NCI-H2227 (cell line): Measurements from ENCODE around the gene ZFP37.
"Not testable (repeated sequence)": the region's sequence is repeated elsewhere in the genome, so short reads cannot be mapped to it uniquely, and the experiment has no call there.

Source experiments
- DNase-seq: peaks from one replicate; lab custom pipeline; 2025; ENCODE audit not compliant: unreplicated experiment; lab: John Stamatoyannopoulos, UW

The ZFP37 gene

DNA sequence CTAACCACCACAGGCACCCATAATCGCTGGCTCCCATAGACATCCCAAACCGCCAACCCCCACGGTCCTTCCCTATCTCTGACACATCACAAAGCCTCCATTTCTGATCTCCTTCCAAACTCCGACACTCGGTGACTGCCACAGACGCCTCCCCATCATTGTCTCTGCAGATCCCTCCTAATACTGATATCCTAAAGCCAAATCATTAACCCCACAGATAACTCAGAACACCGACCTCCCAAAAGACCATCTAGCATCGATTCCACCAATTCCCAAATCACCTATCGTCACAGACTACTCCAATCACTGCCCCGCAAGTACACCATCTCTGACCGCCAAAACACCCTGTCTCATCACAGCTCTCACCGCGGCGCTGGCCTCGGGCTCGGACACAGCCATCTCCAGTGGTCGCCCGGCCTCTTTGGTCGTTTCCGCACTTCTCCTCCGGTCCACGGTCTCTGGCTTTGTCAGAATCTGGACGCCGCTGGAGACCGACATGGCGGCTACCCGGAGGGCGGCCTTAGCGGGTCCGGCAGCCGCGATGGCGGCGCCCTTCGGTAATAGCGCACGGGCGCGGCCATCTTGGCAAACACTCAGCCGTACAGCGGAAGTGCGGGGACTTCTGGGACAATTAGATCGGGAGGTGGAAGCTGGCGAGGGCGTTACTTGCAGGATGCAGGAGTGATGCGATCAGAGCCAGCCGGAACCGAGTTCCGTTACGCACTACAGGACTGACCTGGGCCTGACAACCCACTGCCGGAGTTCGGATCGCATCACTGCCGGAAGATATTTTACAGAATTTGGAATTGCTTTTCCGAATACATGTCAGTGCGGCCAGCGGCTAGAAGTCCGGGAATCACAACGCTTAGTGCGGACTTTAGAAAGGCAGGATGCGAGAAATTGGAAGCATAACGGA, at the start of gene ZFP37:
Gene ZFP37 (minus strand): TSS at position 534 of the 916 bp plus-strand sequence. CDS start 36 bp downstream, at position 498.
- DNase-seq = peak; percentile 94

- not testable (repeated sequence) for DNase-seq
These were observed 48.8 kb upstream of the ZFP37 start for GRCh38 chr9:113105345-113105744.

- no peak for DNase-seq
These were observed 39.0 kb upstream of the ZFP37 start for GRCh38 chr9:113095561-113095960.

DNA sequence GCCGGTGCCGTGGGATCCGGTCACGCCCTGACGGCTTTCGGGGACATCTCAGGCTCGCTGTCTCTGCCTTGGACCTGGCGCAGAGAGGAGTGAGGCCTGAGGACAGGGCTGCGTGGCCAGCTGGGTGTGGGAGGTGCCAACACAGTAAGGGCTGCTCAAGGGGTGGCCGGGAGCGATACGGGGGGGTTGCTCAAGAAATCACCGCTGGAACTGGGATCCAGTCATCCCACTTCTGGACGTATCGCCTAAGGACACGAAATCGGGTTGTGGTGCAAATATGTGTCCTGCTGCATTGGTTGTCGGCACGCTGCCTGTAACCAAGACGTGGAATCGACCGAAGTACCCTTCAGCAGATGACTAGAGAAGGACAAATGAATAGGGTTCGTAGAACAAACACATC, 33.4 kb upstream of the ZFP37 start:
- DNase-seq = not testable (repeated sequence)

- not testable (repeated sequence) for DNase-seq
These were observed 32.6 kb upstream of the ZFP37 start for GRCh38 chr9:113089143-113089505.

GRCh38 chr9:113088456-113089142, 32.1 kb upstream of the ZFP37 start:
- peak; percentile 36 for DNase-seq

- DNase-seq = not testable (repeated sequence)
These were observed 6.4 kb upstream of the ZFP37 start for GRCh38 chr9:113062932-113063310.

DNA sequence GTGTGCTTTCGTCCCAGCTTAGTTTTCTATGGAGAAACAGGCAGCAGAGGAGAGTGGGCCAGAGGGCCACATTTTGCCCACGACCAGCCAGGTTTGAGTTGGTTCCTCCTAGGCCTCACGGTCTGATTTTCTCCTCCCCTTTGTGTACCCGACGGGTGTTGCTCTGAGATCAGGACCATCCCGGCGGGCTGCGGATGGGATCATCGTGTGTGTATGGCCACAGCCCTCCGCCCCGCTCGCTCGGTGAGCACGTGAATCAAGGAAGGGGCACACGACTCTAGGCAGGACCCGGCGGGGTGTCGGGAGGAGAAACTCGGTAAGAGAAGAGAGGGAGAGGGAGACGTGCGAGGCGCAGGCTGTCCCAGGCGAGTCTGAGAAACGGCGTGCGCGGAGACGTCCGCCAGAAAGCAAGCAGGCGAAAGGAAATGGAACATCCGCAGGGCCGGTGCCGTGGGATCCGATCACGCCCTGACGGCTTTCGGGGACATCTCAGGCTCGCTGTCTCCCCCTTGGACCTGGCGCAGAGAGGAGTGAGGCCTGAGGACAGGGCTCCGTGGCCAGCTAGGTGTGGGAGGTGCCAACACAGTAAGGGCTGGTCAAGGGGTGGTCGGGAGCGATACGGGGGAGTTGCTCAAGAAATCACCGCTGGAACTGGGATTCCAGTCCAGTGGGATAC, 5.9 kb upstream of the ZFP37 start:
- DNase-seq = not testable (repeated sequence)

GRCh38 chr9:113061072-113061850, 4.7 kb upstream of the ZFP37 start:
- peak; percentile 12 for DNase-seq

DNA sequence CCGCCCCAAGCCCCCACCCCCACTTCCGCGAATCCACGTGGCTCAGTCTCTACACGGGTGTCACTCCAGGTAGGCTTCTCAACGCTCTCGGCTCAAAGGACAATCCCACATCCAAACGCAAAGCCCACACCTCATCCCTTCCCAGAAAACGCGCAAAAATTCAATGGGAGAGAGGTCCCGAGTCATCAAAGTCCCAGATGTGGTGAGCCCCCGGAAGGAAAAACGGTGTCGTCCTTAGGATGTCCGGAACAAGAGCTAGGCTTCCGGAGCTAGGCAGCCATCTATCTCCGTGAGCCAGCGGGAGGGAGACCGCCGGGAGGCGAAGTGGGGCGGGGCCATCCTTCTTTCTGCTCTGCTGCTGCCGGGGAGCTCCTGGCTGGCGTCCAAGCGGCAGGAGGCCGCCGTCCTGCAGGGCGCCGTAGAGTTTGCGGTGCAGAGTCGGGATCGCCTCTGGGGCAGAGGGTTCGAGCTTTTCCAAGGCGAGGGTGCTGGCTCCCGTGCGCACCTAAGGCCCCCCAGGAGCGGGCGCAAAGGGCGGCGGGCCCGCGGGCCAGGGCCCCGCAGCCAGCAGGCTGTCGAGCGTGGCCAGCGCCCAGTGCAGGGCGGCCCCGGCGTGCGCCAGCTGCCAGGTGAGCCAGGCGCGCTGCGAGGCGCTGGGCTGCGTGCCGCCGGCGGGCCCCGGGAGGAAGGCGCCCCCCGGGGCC, 3.2 kb upstream of the ZFP37 start:
- peak; percentile 31 for DNase-seq

GRCh38 chr9:113057193-113057592, 669 bp upstream of the ZFP37 start:
- no peak for DNase-seq

- DNase-seq = no peak
These were observed 13.5 kb downstream of the ZFP37 start for GRCh38 chr9:113042884-113043657.

DNA sequence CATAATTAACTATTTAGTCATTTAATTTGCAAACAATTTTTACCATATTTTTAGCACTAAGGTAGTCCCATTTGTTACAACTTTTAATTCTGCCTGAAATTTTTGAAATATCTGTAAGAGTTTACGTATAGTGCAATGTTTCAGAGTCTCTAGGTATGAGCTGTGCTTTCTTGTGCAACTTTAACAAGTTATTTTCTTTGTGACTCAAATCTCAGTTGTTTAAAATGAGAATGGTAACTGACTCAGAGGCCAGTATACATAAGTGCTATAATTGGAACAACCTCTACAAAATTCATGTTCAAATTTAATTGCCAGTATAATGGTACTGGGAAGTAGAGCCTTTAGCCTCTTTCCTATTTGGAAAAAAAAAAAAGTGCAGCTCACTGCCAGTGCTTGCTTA, 30.3 kb downstream of the ZFP37 start:
- DNase-seq = no peak

GRCh38 chr9:113018247-113018646, 38.3 kb downstream of the ZFP37 start:
- no peak for DNase-seq

DNA sequence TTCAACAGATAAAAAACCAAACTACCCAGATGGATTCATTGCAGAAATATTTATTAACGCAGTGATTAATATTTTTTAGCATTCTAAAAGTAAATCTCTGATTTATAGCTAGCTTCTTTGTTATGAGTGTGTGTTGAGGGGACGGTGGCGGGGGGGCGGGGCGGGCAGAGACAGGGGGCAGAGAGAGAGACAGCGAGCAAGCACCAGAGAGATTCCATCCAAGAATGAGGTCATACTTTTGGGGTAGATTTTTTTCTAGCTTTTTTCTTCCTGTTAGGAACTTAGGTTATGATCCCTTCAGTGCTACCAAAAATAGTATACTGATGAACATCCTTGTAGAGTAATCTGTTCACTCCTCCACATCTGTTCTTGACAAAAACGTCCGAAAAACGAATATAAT, 44.0 kb downstream of the ZFP37 start:
- no peak for DNase-seq

GRCh38 chr9:113011911-113012381, 44.6 kb downstream of the ZFP37 start, which contains the start of gene ZNF883:
Gene ZNF883 (minus strand): TSS chr9:113012192.
- DNase-seq = peak; percentile 83

- DNase-seq = no peak
These were observed 50.7 kb downstream of the ZFP37 start for GRCh38 chr9:113005777-113006176.

DNA sequence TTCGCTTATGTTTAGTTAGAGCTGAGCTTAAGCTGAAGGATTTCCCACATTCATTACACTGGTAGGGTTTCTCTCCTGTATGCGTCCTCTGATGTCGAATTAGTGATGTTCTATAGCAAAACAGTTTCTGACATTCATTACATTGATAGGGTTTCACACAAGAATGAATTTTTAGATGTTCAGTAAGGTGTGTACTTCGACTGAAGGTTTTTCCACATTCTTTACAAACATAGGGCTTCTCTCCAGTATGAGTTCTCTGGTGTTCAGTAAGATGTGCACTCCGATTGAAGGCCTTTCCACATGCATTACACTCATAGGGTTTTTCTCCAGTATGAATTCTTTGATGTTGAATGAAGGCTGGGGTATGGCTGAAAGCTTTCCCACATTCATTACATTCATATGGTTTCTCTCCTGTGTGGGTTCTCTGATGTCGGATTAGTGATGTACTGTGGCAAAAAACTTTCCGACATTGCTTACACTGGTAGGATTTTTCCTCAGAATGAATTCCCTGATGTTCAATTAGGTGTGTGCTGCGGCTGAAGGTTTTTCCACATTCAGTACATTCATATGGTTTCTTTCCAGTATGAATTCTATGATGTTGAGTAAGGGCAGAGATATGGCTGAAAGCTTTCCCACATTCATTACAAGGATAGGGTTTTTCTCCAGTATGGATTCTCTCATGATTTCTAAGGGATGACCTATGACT, 59.1 kb downstream of the ZFP37 start:
- no peak for DNase-seq
